Adrenal gland (tissue), 5 donors: Measurements from ENCODE around the gene GTF3C5.

Experiments used
- POLR2A ChIP-seq, 2 donors: fragments of 450-650 bp; IDR thresholded peaks; one replicate each; pipeline ENCODE4 v1.6.1; 2017; ENCODE audit warnings: antibody characterized with exemption in 2 of 2, mild to moderate bottlenecking in 2 of 2, moderate library complexity in 1 of 2
- TF ChIP-seq, protein P1 (sequence below), 6 experiments: fragments of 450-650 bp in 4 of 6; fragments of 200-600 bp in 2 of 6; sonication (generic) in 1 of 6; IDR thresholded peaks; 1 replicate in 5 of 6; 2 replicates in 1 of 6; pipeline versions ENCODE4 v1.5.1 to v1.8.0; 2016 to 2021; ENCODE audit warnings: antibody characterized with exemption in 6 of 6, mild to moderate bottlenecking in 2 of 6, moderate library complexity in 1 of 6
- donor health status: DM: no; HTN: no; CAD: no.

- TF ChIP-seq, protein P1, sequence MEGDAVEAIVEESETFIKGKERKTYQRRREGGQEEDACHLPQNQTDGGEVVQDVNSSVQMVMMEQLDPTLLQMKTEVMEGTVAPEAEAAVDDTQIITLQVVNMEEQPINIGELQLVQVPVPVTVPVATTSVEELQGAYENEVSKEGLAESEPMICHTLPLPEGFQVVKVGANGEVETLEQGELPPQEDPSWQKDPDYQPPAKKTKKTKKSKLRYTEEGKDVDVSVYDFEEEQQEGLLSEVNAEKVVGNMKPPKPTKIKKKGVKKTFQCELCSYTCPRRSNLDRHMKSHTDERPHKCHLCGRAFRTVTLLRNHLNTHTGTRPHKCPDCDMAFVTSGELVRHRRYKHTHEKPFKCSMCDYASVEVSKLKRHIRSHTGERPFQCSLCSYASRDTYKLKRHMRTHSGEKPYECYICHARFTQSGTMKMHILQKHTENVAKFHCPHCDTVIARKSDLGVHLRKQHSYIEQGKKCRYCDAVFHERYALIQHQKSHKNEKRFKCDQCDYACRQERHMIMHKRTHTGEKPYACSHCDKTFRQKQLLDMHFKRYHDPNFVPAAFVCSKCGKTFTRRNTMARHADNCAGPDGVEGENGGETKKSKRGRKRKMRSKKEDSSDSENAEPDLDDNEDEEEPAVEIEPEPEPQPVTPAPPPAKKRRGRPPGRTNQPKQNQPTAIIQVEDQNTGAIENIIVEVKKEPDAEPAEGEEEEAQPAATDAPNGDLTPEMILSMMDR (IDR thresholded peaks at IDR 0.05) = no peak
- no peak for TF ChIP-seq POLR2A (IDR thresholded peaks at IDR 0.05)
Observed at GRCh38 chr9:133054194-133054890, 23.5 kb downstream of the GTF3C5 start.
